WTC11 (cell line): ENCODE data around the gene BTBD9. TPM values are rescaled to one million over a fixed set of nuclear protein-coding genes. Genes with fewer than 3 reads are reported as not detected.

Source experiments
- ATAC-seq: fragments of 200-7000 bp; cut with Tn5 transposase; 2 replicates; pipeline ENCODE4 v1.10.0; 2021; ENCODE audit warnings: mild to moderate bottlenecking, moderate library complexity
- CTCF ChIA-PET: fragments of 300-600 bp; sonication (Branson Sonifier 250); formaldehyde crosslinking; loops from one replicate; lab custom pipeline; 2021; ENCODE audit warnings: antibody characterized with exemption; lab: Charles Lee
- POLR2A ChIA-PET: fragments of 350-600 bp; sonication (Branson Sonifier 250); formaldehyde crosslinking; loops from one replicate; lab custom pipeline; 2021; ENCODE audit warnings: antibody characterized with exemption; lab: Charles Lee
- DNase-seq: peaks from one replicate; pipeline ENCODE4 v3.0.0; 2021; ENCODE audit warnings: low spot score
- H3K27ac Mint-ChIP-seq: 2 replicates; pipeline ENCODE4 v1.8.0; 2021; ENCODE audit warnings: mixed read lengths
- H3K27me3 Mint-ChIP-seq: 2 replicates; pipeline ENCODE4 v1.8.0; 2021; ENCODE audit warnings: low read depth, mild to moderate bottlenecking, moderate library complexity, mixed read lengths
- H3K36me3 Mint-ChIP-seq: 2 replicates; pipeline ENCODE4 v1.8.0; 2021; ENCODE audit warnings: mixed read lengths
- H3K4me1 Mint-ChIP-seq: 2 replicates; pipeline ENCODE4 v1.8.0; 2022; ENCODE audit warnings: mixed read lengths
- H3K4me3 Mint-ChIP-seq: 2 replicates; pipeline ENCODE4 v1.8.0; 2021; ENCODE audit warnings: mild to moderate bottlenecking, moderate library complexity, mixed read lengths
- H3K9me3 Mint-ChIP-seq: 2 replicates; pipeline ENCODE4 v1.8.0; 2021; ENCODE audit warnings: mixed read lengths
- ATF3 ChIP-seq: sonication (generic); formaldehyde crosslinking; conservative IDR thresholded peaks from 2 replicates; pipeline ENCODE4 v1.8.1; 2022; ENCODE audit warnings: mild to moderate bottlenecking, missing genetic modification reagents
- CBFB ChIP-seq: sonication (generic); formaldehyde crosslinking; IDR thresholded peaks from 2 replicates; pipeline ENCODE4 v1.8.1; 2022; ENCODE audit warnings: mild to moderate bottlenecking, low read depth, missing genetic modification reagents
- CREM ChIP-seq: sonication (generic); formaldehyde crosslinking; IDR thresholded peaks from 2 replicates; pipeline ENCODE4 v1.8.1; 2022; ENCODE audit warnings: mild to moderate bottlenecking, missing genetic modification reagents, moderate library complexity
- JUN ChIP-seq: sonication (generic); formaldehyde crosslinking; IDR thresholded peaks from 2 replicates; pipeline ENCODE4 v1.8.0; 2023; ENCODE audit warnings: mild to moderate bottlenecking, missing genetic modification reagents
- NFYB ChIP-seq: sonication (generic); formaldehyde crosslinking; conservative IDR thresholded peaks from 2 replicates; pipeline ENCODE4 v1.8.0; 2022; ENCODE audit warnings: low read depth, missing genetic modification reagents
- ZNF232 ChIP-seq: sonication (generic); formaldehyde crosslinking; IDR thresholded peaks from 2 replicates; pipeline ENCODE4 v1.8.0; 2022; ENCODE audit warnings: mild to moderate bottlenecking, missing genetic modification reagents
- ZNF532 ChIP-seq: fragments of 250-450 bp; sonication (Bioruptor Pico); IDR thresholded peaks from 2 replicates; pipeline ENCODE4 v1.9.0; 2021; ENCODE audit warnings: mild to moderate bottlenecking, borderline replicate concordance
- total RNA-seq: library from RNA; stranded (reverse); gene quantifications from 3 replicates; pipeline ENCODE4 v1.2.3, GENCODE V29; 2021
- TF ChIP-seq, protein P1 (sequence below): sonication (generic); formaldehyde crosslinking; IDR thresholded peaks from 2 replicates; pipeline ENCODE4 v1.8.1; 2023; ENCODE audit warnings: mild to moderate bottlenecking, moderate library complexity, missing genetic modification reagents
- TF ChIP-seq, protein P2 (sequence below): fragments of 250-450 bp; sonication (Bioruptor Pico); conservative IDR thresholded peaks from 2 replicates; pipeline ENCODE4 v1.9.0; 2021; ENCODE audit warnings: mild to moderate bottlenecking
- TF ChIP-seq, protein P3 (sequence below): sonication (generic); formaldehyde crosslinking; IDR thresholded peaks from 2 replicates; pipeline ENCODE4 v1.8.1; 2023; ENCODE audit warnings: mild to moderate bottlenecking, missing genetic modification reagents

The BTBD9 gene
- total RNA-seq, 1 experiment from 2014 or later = 4.2 TPM

DNA sequence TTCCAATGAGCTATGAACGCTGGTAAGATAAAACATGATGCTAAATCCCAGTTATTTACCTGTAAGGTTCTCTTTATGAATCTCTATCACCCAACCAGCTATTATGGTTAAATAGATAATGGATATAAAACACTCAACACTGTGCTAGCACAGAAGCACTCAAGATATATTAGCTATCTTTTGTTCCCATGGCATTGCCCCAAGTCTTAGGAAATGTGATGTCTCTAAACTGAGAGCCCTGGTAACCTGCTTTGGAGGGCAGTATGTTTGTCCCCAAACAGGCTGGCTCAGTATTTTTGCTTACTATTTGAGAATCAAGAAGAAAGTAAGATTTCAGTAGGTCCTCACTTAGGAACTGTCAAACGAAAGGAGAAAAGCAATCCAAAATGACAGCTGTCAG is 90.5 kb downstream of the BTBD9 start (continued):
- no peak for TF ChIP-seq ATF3 (CRISPR knock-in tag)
- TF ChIP-seq, protein P1, sequence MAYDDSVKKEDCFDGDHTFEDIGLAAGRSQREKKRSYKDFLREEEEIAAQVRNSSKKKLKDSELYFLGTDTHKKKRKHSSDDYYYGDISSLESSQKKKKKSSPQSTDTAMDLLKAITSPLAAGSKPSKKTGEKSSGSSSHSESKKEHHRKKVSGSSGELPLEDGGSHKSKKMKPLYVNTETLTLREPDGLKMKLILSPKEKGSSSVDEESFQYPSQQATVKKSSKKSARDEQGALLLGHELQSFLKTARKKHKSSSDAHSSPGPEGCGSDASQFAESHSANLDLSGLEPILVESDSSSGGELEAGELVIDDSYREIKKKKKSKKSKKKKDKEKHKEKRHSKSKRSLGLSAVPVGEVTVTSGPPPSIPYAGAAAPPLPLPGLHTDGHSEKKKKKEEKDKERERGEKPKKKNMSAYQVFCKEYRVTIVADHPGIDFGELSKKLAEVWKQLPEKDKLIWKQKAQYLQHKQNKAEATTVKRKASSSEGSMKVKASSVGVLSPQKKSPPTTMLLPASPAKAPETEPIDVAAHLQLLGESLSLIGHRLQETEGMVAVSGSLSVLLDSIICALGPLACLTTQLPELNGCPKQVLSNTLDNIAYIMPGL (CRISPR knock-in tag) = no peak
- no peak for TF ChIP-seq CBFB (CRISPR knock-in tag)
- TF ChIP-seq, protein P2, sequence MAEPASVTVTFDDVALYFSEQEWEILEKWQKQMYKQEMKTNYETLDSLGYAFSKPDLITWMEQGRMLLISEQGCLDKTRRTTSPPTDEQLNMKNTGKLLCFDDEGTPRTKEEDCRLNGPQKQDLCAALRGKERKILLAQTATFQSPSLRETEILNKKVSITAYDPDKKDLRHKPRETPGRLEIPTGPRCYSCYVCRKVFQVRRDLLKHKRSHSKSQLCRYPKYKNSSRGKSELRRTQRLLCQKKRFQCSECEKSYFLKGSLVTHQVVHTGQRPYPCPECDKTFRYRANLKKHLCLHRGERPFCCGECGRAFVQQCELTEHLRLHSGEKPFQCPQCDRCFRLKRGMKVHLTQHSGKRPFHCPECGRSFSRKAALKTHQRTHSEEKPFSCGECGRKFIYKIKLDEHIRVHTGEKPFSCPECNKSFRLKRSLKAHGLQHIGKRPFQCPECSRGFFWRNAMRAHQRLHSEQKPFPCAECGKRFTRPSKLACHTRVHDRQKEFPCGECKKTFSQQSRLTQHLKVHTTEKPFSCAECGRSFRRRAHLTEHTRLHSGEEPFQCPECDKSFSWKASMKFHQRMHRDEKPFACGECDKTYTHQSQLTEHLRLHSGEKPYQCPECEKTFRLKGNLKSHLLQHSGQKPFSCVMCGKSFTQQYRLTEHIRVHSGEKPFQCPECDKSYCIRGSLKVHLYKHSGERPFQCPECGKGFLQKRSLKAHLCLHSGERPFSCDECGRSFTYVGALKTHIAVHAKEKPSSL (CRISPR knock-in tag) = no peak
- TF ChIP-seq, protein P3, sequence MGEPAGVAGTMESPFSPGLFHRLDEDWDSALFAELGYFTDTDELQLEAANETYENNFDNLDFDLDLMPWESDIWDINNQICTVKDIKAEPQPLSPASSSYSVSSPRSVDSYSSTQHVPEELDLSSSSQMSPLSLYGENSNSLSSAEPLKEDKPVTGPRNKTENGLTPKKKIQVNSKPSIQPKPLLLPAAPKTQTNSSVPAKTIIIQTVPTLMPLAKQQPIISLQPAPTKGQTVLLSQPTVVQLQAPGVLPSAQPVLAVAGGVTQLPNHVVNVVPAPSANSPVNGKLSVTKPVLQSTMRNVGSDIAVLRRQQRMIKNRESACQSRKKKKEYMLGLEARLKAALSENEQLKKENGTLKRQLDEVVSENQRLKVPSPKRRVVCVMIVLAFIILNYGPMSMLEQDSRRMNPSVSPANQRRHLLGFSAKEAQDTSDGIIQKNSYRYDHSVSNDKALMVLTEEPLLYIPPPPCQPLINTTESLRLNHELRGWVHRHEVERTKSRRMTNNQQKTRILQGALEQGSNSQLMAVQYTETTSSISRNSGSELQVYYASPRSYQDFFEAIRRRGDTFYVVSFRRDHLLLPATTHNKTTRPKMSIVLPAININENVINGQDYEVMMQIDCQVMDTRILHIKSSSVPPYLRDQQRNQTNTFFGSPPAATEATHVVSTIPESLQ (CRISPR knock-in tag) = no peak

DNA sequence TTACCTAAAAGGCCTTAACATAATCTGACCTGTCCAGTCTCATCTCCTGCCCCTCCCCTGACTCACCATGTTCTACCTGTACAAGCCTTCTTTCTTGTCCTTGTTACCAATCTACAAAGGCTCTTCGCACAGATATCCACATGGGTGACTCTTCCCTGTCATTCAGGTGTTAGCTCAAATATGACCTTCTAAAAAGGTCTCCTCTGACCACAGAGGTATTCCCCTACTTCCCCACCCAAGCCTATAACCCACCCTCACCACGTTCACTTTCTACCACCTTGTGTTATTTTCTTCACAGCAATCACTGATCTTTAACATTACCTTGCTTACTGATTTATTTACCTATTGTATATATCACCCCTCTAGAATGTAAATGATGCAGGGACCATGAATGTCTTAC is 96.7 kb downstream of the BTBD9 start:
- Mint-ChIP-seq H3K9me3 (no peaks in the 10 kb centered on the region), H3K27ac (no peak overlapping the region), H3K27me3 (no peaks in the 10 kb centered on the region), H3K4me3 (no peak overlapping the region), H3K4me1 (no peaks in the 10 kb centered on the region), H3K36me3 (no peaks in the 10 kb centered on the region)
- no peak for ATAC-seq
- ChIA-PET POLR2A (no interaction called here), CTCF (no interaction called here)
- DNase-seq = no peak
- TF ChIP-seq ATF3 (CRISPR knock-in tag) (no peak), CBFB (CRISPR knock-in tag) (no peak), JUN (no peak), ZNF232 (no peak)

GRCh38 chr6:38542031-38542430 is 97.7 kb downstream of the BTBD9 start:
- Mint-ChIP-seq H3K27ac (no peak overlapping the region), H3K36me3 (no peaks in the 10 kb centered on the region), H3K9me3 (no peaks in the 10 kb centered on the region), H3K4me1 (no peaks in the 10 kb centered on the region), H3K27me3 (no peaks in the 10 kb centered on the region), H3K4me3 (no peak overlapping the region)
- no peak for DNase-seq
- POLR2A ChIA-PET = no interaction called here
- no peak for ATAC-seq
- CTCF ChIA-PET = no interaction called here
- TF ChIP-seq NFYB (CRISPR knock-in tag) (no peak), CREM (no peak), ZNF532 (CRISPR knock-in tag) (no peak)
